ENCODE measurements around the gene FBRSL1. TPM values are rescaled to one million over a fixed set of nuclear protein-coding genes. Genes with fewer than 3 reads are reported as not detected.

Gene FBRSL1
- total RNA-seq, 4 donors from 2014 or later: 14.4 to 28.1 (median 18.5) TPM

GRCh38 chr12:132544080-132544397 is 54.1 kb downstream of the FBRSL1 start:
- 87% methylated on average over 4 of the region's 12 CpGs for WGBS
- Histone ChIP-seq H3K4me3 (no peak overlapping the region), H3K27me3 (no peaks in the 10 kb centered on the region), H3K27ac (replicated peaks in 1 of 4) (no peak overlapping the region), H3K36me3 (peaks cover 4 to 43% (median 31%) of the 10 kb centered on the region in 4 donors), H3K9me3 (no peaks in the 10 kb centered on the region), H3K4me1 (no peaks in the 10 kb centered on the region)
- TF ChIP-seq POLR2A (IDR thresholded peaks at IDR 0.05; ENCODE audit: low read depth) (no peak), CTCF (IDR thresholded peaks at IDR 0.05) (no peak), POLR2AphosphoS5 (IDR thresholded peaks at IDR 0.05) (no peak), EP300 (IDR thresholded peaks at IDR 0.05) (no peak)
- no peak for DNase-seq (ENCODE audit: extremely low spot score)
- intact Hi-C loops (cut with DNase I): no loop called here

- Histone ChIP-seq H3K4me3 (no peak overlapping the region), H3K9me3 (no peaks in the 10 kb centered on the region), H3K36me3 (peaks cover 5 to 47% (median 36%) of the 10 kb centered on the region in 4 donors), H3K4me1 (no peaks in the 10 kb centered on the region), H3K27me3 (no peaks in the 10 kb centered on the region), H3K27ac (replicated peaks in 1 of 4) (no peak overlapping the region)
- intact Hi-C loops (cut with DNase I): no loop called here
- 96% methylated on average over 11 of the region's 11 CpGs for WGBS
- DNase-seq (ENCODE audit: extremely low spot score): no peak
- TF ChIP-seq CTCF (IDR thresholded peaks at IDR 0.05): no peak
- TF ChIP-seq POLR2A (IDR thresholded peaks at IDR 0.05; ENCODE audit: low read depth): no peak
- no peak for TF ChIP-seq POLR2AphosphoS5 (IDR thresholded peaks at IDR 0.05)
- TF ChIP-seq EP300 (IDR thresholded peaks at IDR 0.05): no peak
Observed at GRCh38 chr12:132544498-132544897, 54.5 kb downstream of the FBRSL1 start.

- no peak overlapping the region for H3K4me3 ChIP-seq
- 86% methylated on average over 17 of the region's 26 CpGs for WGBS
- DNase-seq (ENCODE audit: extremely low spot score): no peak
- intact Hi-C loops (cut with DNase I): no loop called here
- H3K27ac ChIP-seq (replicated peaks in 1 of 4): no peak overlapping the region
- H3K36me3 ChIP-seq: peaks cover 5 to 54% (median 39%) of the 10 kb centered on the region in 4 donors
- H3K9me3 ChIP-seq: no peaks in the 10 kb centered on the region
- H3K27me3 ChIP-seq: no peaks in the 10 kb centered on the region
- peaks cover 0 to 4% (median 0%) of the 10 kb centered on the region in 4 donors for H3K4me1 ChIP-seq
- TF ChIP-seq EP300 (IDR thresholded peaks at IDR 0.05) (no peak), CTCF (IDR thresholded peaks at IDR 0.05) (no peak), POLR2A (IDR thresholded peaks at IDR 0.05; ENCODE audit: low read depth) (no peak), POLR2AphosphoS5 (IDR thresholded peaks at IDR 0.05) (no peak)
Observed at GRCh38 chr12:132545164-132545953, 55.4 kb downstream of the FBRSL1 start.

GRCh38 chr12:132545955-132546354 is 56.0 kb downstream of the FBRSL1 start:
- Histone ChIP-seq H3K36me3 (peaks cover 5 to 60% (median 44%) of the 10 kb centered on the region in 4 donors), H3K4me3 (no peak overlapping the region), H3K27ac (replicated peaks in 1 of 4) (no peak overlapping the region), H3K9me3 (no peaks in the 10 kb centered on the region), H3K4me1 (peaks cover 0 to 4% (median 0%) of the 10 kb centered on the region in 4 donors), H3K27me3 (no peaks in the 10 kb centered on the region)
- 98% methylated on average over 12 of the region's 13 CpGs for WGBS
- no peak for DNase-seq (ENCODE audit: extremely low spot score)
- intact Hi-C loops (cut with DNase I): no loop called here
- no peak for TF ChIP-seq POLR2AphosphoS5 (IDR thresholded peaks at IDR 0.05)
- no peak for TF ChIP-seq POLR2A (IDR thresholded peaks at IDR 0.05; ENCODE audit: low read depth)
- no peak for TF ChIP-seq EP300 (IDR thresholded peaks at IDR 0.05)
- no peak for TF ChIP-seq CTCF (IDR thresholded peaks at IDR 0.05)

All from esophagus muscularis mucosa (tissue), 4 donors.